SK-N-MC (cell line): ENCODE results near the gene ESR2.

Source experiments
- EZH2 ChIP-seq: fragments of 200-600 bp; sonication (generic); IDR thresholded peaks from one replicate; pipeline ENCODE4 v1.6.1; 2017; ENCODE audit warnings: antibody characterized with exemption
- POLR2AphosphoS5 ChIP-seq: IDR thresholded peaks from 2 replicates; pipeline ENCODE4 v1.6.1; 2012; ENCODE audit warnings: mild to moderate bottlenecking, low read depth, low read length, borderline replicate concordance

GRCh38 chr14:64202716-64203115 lies 91.5 kb downstream of the ESR2 start:
- TF ChIP-seq EZH2 (no peak), POLR2AphosphoS5 (no peak)
